NB4 (cell line): ENCODE measurements around the gene AKR1E2.

Source experiments
- CTCF ChIP-seq: IDR thresholded peaks from one replicate; pipeline ENCODE4 v1.5.1; 2012; ENCODE audit warnings: low read depth, low read length
- MYC ChIP-seq: IDR thresholded peaks from 2 replicates; pipeline ENCODE4 v1.6.1; 2011; ENCODE audit warnings: low read depth, low read length
- POLR2A ChIP-seq: IDR thresholded peaks from 2 replicates; pipeline ENCODE4 v1.6.1; 2011; ENCODE audit warnings: mild to moderate bottlenecking; ENCODE audit not compliant: insufficient read length; ENCODE audit errors: extremely low read depth
- TF ChIP-seq, protein P1 (sequence below): IDR thresholded peaks from 2 replicates; pipeline ENCODE4 v1.6.1; 2011; ENCODE audit warnings: low read depth, low read length

DNA sequence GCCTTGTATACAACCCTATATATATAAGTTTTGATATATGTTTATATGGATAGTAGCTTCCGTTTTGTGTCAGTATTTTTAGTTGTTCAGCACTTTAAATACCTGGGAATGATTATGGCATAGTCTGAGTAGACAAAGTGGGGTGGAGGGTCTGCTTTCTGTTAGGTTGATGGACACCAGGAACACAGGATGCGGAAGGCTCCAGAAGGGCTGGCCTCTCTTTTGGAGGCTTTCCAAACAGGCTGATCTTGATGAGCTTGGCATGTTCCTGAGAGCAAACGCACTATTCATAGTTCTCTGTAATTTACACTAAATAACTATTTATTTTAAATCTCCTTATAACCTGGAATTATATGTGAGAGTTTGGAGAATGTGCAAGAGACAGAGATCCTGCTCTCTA, 12.7 kb downstream of the AKR1E2 start:
- TF ChIP-seq CTCF (no peak), POLR2A (no peak), MYC (no peak)
- TF ChIP-seq, protein P1, sequence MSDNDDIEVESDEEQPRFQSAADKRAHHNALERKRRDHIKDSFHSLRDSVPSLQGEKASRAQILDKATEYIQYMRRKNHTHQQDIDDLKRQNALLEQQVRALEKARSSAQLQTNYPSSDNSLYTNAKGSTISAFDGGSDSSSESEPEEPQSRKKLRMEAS = no peak
